Skeletal muscle satellite cell (primary cell): ENCODE results near the gene CTSC.

ENCODE experiments used
- H3K27me3 ChIP-seq: 2 replicates; pipeline ENCODE4 v1.7.0; 2013; ENCODE audit warnings: low read length; ENCODE audit not compliant: control insufficient read depth, insufficient read depth
- H3K36me3 ChIP-seq: 2 replicates; pipeline ENCODE4 v1.7.0; 2013; ENCODE audit warnings: mild to moderate bottlenecking, control low read depth, low read length; ENCODE audit not compliant: insufficient read depth
- H3K4me1 ChIP-seq: 2 replicates; pipeline ENCODE4 v1.7.0; 2013; ENCODE audit warnings: low read length; ENCODE audit not compliant: control insufficient read depth, insufficient read depth
- H3K4me2 ChIP-seq: 2 replicates; pipeline ENCODE4 v1.7.0; 2013; ENCODE audit warnings: mild to moderate bottlenecking, low read length
- H3K4me3 ChIP-seq: 2 replicates; pipeline ENCODE4 v1.7.0; 2013; ENCODE audit warnings: low read length
- H3K9ac ChIP-seq: 2 replicates; pipeline ENCODE4 v1.7.0; 2013; ENCODE audit warnings: mild to moderate bottlenecking, low read depth, low read length, moderate library complexity
- H3K9me3 ChIP-seq: replicated peaks from 2 replicates; pipeline ENCODE4 v1.7.0; 2013; ENCODE audit warnings: mild to moderate bottlenecking, control low read depth, low read length

The CTSC gene

GRCh38 chr11:88297863-88298262 is 39.7 kb downstream of the CTSC start:
- no peaks in the 10 kb centered on the region for H3K36me3 ChIP-seq
- no peak overlapping the region for H3K4me3 ChIP-seq
- no peaks in the 10 kb centered on the region for H3K9me3 ChIP-seq
- H3K4me1 ChIP-seq: peaks cover 10% of the 10 kb centered on the region
- H3K9ac ChIP-seq: no peak overlapping the region
- no peak overlapping the region for H3K4me2 ChIP-seq
- no peaks in the 10 kb centered on the region for H3K27me3 ChIP-seq

- H3K4me1 ChIP-seq: peaks cover 14% of the 10 kb centered on the region
- no peak overlapping the region for H3K9ac ChIP-seq
- no peak overlapping the region for H3K4me3 ChIP-seq
- no peaks in the 10 kb centered on the region for H3K27me3 ChIP-seq
- H3K36me3 ChIP-seq: no peaks in the 10 kb centered on the region
- no peaks in the 10 kb centered on the region for H3K9me3 ChIP-seq
- H3K4me2 ChIP-seq: no peak overlapping the region
These were observed 40.1 kb downstream of the CTSC start for GRCh38 chr11:88297421-88297820.

- Histone ChIP-seq H3K4me3 (no peak overlapping the region), H3K4me2 (no peak overlapping the region), H3K9me3 (no peaks in the 10 kb centered on the region), H3K36me3 (no peaks in the 10 kb centered on the region), H3K4me1 (peaks cover 15% of the 10 kb centered on the region), H3K27me3 (no peaks in the 10 kb centered on the region), H3K9ac (no peak overlapping the region)
These were observed 42.5 kb downstream of the CTSC start for GRCh38 chr11:88295028-88295427.

- H3K4me1 ChIP-seq: peaks cover 15% of the 10 kb centered on the region
- no peak overlapping the region for H3K9ac ChIP-seq
- H3K27me3 ChIP-seq: no peaks in the 10 kb centered on the region
- no peak overlapping the region for H3K4me2 ChIP-seq
- H3K9me3 ChIP-seq: no peaks in the 10 kb centered on the region
- H3K36me3 ChIP-seq: no peaks in the 10 kb centered on the region
- H3K4me3 ChIP-seq: no peak overlapping the region
These were observed 43.6 kb downstream of the CTSC start for GRCh38 chr11:88293931-88294330.

GRCh38 chr11:88292171-88292843 is 45.2 kb downstream of the CTSC start:
- Histone ChIP-seq H3K9me3 (no peaks in the 10 kb centered on the region), H3K36me3 (no peaks in the 10 kb centered on the region), H3K4me3 (no peak overlapping the region), H3K4me2 (no peak overlapping the region), H3K9ac (no peak overlapping the region), H3K27me3 (no peaks in the 10 kb centered on the region), H3K4me1 (peaks cover 15% of the 10 kb centered on the region)

- Histone ChIP-seq H3K9me3 (no peaks in the 10 kb centered on the region), H3K4me1 (peaks cover 8% of the 10 kb centered on the region), H3K4me3 (no peak overlapping the region), H3K4me2 (no peak overlapping the region), H3K27me3 (no peaks in the 10 kb centered on the region), H3K9ac (no peak overlapping the region), H3K36me3 (no peaks in the 10 kb centered on the region)
These were observed 49.0 kb downstream of the CTSC start for GRCh38 chr11:88288560-88288959.

- no peak overlapping the region for H3K4me2 ChIP-seq
- H3K9ac ChIP-seq: no peak overlapping the region
- H3K9me3 ChIP-seq: no peaks in the 10 kb centered on the region
- H3K4me3 ChIP-seq: no peak overlapping the region
- no peaks in the 10 kb centered on the region for H3K36me3 ChIP-seq
- H3K27me3 ChIP-seq: no peaks in the 10 kb centered on the region
- H3K4me1 ChIP-seq: peaks cover 7% of the 10 kb centered on the region
These were observed 53.0 kb downstream of the CTSC start for GRCh38 chr11:88284336-88285050.

GRCh38 chr11:88282747-88283515 is 54.6 kb downstream of the CTSC start:
- no peaks in the 10 kb centered on the region for H3K27me3 ChIP-seq
- peaks cover 7% of the 10 kb centered on the region for H3K4me1 ChIP-seq
- H3K4me2 ChIP-seq: no peak overlapping the region
- H3K9me3 ChIP-seq: no peaks in the 10 kb centered on the region
- no peak overlapping the region for H3K4me3 ChIP-seq
- no peaks in the 10 kb centered on the region for H3K36me3 ChIP-seq
- H3K9ac ChIP-seq: no peak overlapping the region

- H3K4me3 ChIP-seq: no peak overlapping the region
- H3K4me2 ChIP-seq: no peak overlapping the region
- H3K27me3 ChIP-seq: no peaks in the 10 kb centered on the region
- H3K9ac ChIP-seq: no peak overlapping the region
- H3K36me3 ChIP-seq: no peaks in the 10 kb centered on the region
- no peaks in the 10 kb centered on the region for H3K9me3 ChIP-seq
- H3K4me1 ChIP-seq: peaks cover 7% of the 10 kb centered on the region
These were observed 56.2 kb downstream of the CTSC start for GRCh38 chr11:88281317-88281712.

- Histone ChIP-seq H3K9ac (no peak overlapping the region), H3K4me3 (no peak overlapping the region), H3K4me2 (no peak overlapping the region), H3K4me1 (peaks cover 7% of the 10 kb centered on the region), H3K27me3 (no peaks in the 10 kb centered on the region), H3K9me3 (no peaks in the 10 kb centered on the region), H3K36me3 (no peaks in the 10 kb centered on the region)
These were observed 56.7 kb downstream of the CTSC start for GRCh38 chr11:88280673-88281316.

GRCh38 chr11:88277349-88277915 is 60.1 kb downstream of the CTSC start:
- H3K4me1 ChIP-seq: peaks cover 7% of the 10 kb centered on the region
- no peak overlapping the region for H3K9ac ChIP-seq
- no peaks in the 10 kb centered on the region for H3K36me3 ChIP-seq
- H3K27me3 ChIP-seq: no peaks in the 10 kb centered on the region
- no peak overlapping the region for H3K4me2 ChIP-seq
- H3K4me3 ChIP-seq: no peak overlapping the region
- no peaks in the 10 kb centered on the region for H3K9me3 ChIP-seq
